GM23248 (cell line): Measurements from ENCODE around the gene OAF. TPM values are rescaled to one million over a fixed set of nuclear protein-coding genes. Genes with fewer than 3 reads are reported as not detected.

Experiments used
- DNase-seq: peaks from one replicate; pipeline ENCODE4 v3.0.0-alpha.2; 2015
- H2AFZ ChIP-seq: fragments of 200-600 bp; sonication (generic); 2 replicates; pipeline ENCODE4 v1.6.1; 2016; ENCODE audit warnings: antibody characterized with exemption
- H3F3A ChIP-seq: fragments of 200-600 bp; sonication (generic); 2 replicates; pipeline ENCODE4 v1.6.1; 2016; ENCODE audit warnings: mild to moderate bottlenecking, antibody characterized with exemption, mixed run types; ENCODE audit not compliant: insufficient read depth
- H3K27ac ChIP-seq: fragments of 200-600 bp; sonication (generic); 2 replicates; pipeline ENCODE4 v1.5.1; 2016; ENCODE audit warnings: mild to moderate bottlenecking
- H3K27me3 ChIP-seq: fragments of 200-600 bp; sonication (generic); replicated peaks from 2 replicates; pipeline ENCODE4 v1.6.1; 2016; ENCODE audit warnings: mild to moderate bottlenecking; ENCODE audit not compliant: insufficient read depth
- H3K36me3 ChIP-seq: fragments of 200-600 bp; sonication (generic); 2 replicates; pipeline ENCODE4 v1.6.1; 2016; ENCODE audit warnings: low read depth, mild to moderate bottlenecking
- H3K4me1 ChIP-seq: fragments of 200-600 bp; sonication (generic); 2 replicates; pipeline ENCODE4 v1.6.1; 2016; ENCODE audit warnings: mild to moderate bottlenecking; ENCODE audit not compliant: insufficient read depth
- H3K4me2 ChIP-seq: fragments of 200-600 bp; sonication (generic); one replicate; pipeline ENCODE4 v1.6.1; 2016; ENCODE audit warnings: mild to moderate bottlenecking; ENCODE audit not compliant: unreplicated experiment
- H3K4me3 ChIP-seq: fragments of 200-600 bp; sonication (generic); 2 replicates; pipeline ENCODE4 v1.5.1; 2016; ENCODE audit warnings: mild to moderate bottlenecking
- H3K79me2 ChIP-seq: fragments of 200-600 bp; sonication (generic); 2 replicates; pipeline ENCODE4 v1.6.1; 2016; ENCODE audit warnings: mild to moderate bottlenecking; ENCODE audit not compliant: insufficient read depth
- H3K9ac ChIP-seq: fragments of 200-600 bp; sonication (generic); 2 replicates; pipeline ENCODE4 v1.6.1; 2016; ENCODE audit warnings: mild to moderate bottlenecking
- H3K9me2 ChIP-seq: fragments of 200-600 bp; sonication (generic); 2 replicates; pipeline ENCODE4 v1.6.1; 2016; ENCODE audit warnings: mixed run types, mild to moderate bottlenecking, moderate library complexity; ENCODE audit not compliant: insufficient read depth
- H3K9me3 ChIP-seq: fragments of 200-600 bp; sonication (generic); one replicate; pipeline ENCODE4 v1.6.1; 2017; ENCODE audit warnings: low read depth
- H4K20me1 ChIP-seq: fragments of 200-600 bp; sonication (generic); 2 replicates; pipeline ENCODE4 v1.6.0; 2016; ENCODE audit not compliant: insufficient read depth
- EZH2 ChIP-seq: fragments of 200-600 bp; sonication (generic); IDR thresholded peaks from 2 replicates; pipeline ENCODE4 v1.6.1; 2018; ENCODE audit warnings: antibody characterized with exemption, mild to moderate bottlenecking; ENCODE audit not compliant: insufficient read depth, poor library complexity, severe bottlenecking
- EZH2phosphoT487 ChIP-seq: fragments of 200-600 bp; sonication (generic); IDR thresholded peaks from 2 replicates; pipeline ENCODE4 v1.6.1; 2018; ENCODE audit warnings: antibody characterized with exemption, moderate library complexity, mild to moderate bottlenecking, low read depth; ENCODE audit not compliant: insufficient read depth
- WGBS, 2 experiments: methylation state at CpG; one replicate each; pipeline ENCODE4 v1.1.6; 2015 to 2017; ENCODE audit warnings: low lambda C conversion rate in 2 of 2, low coverage in 1 of 2; ENCODE audit errors: missing lambda C conversion rate in 2 of 2; 5-methylcytosine and 5-hydroxymethylcytosine counted together
- in situ Hi-C: fragments of 300-500 bp; cut with MboI; formaldehyde crosslinking; loops from 2 replicates; pipeline ENCODE4 v1.15.0; 2020
- polyA plus RNA-seq: library from polyadenylated mRNA; unstranded; fragments of >200 nt; fragmentation: Nextera tagmentation; extraction: Ambion mirVana; gene quantifications from 2 replicates; pipeline ENCODE4 v1.2.1, GENCODE V29; 2016
- total RNA-seq: library from RNA; depleted of rRNA; stranded (reverse); fragments of >200 nt; shearing (Covaris generic); gene quantifications from 2 replicates; pipeline ENCODE4 v1.2.3, GENCODE V29; 2014

Gene OAF
- total and polyA plus RNA-seq, 2 experiments from 2014 or later, result 80.0 to 116 TPM

- H3K36me3 ChIP-seq, result no peaks in the 10 kb centered on the region
- no peak overlapping the region for H3K9ac ChIP-seq
- H3K27me3 ChIP-seq, result peaks cover 69% of the 10 kb centered on the region
- no peak overlapping the region for H3K4me2 ChIP-seq
- no peaks in the 10 kb centered on the region for H3F3A ChIP-seq
- WGBS, 2 experiments, result 78 to 84% methylated on average over 3 of the region's 3 CpGs
- DNase-seq, result no peak
- H3K79me2 ChIP-seq, result no peaks in the 10 kb centered on the region
- in situ Hi-C loops, result no loop called here
- no peaks in the 10 kb centered on the region for H3K4me1 ChIP-seq
- TF ChIP-seq EZH2phosphoT487, result no peak
- TF ChIP-seq EZH2, result no peak
- H4K20me1 ChIP-seq, result no peaks in the 10 kb centered on the region
- no peak overlapping the region for H3K4me3 ChIP-seq
- no peaks in the 10 kb centered on the region for H3K9me2 ChIP-seq
- no peaks in the 10 kb centered on the region for H3K9me3 ChIP-seq
- H2AFZ ChIP-seq, result no peak overlapping the region
- no peak overlapping the region for H3K27ac ChIP-seq
Measured at GRCh38 chr11:120259241-120259640, 48.4 kb downstream of the OAF start.

GRCh38 chr11:120259988-120260565 lies 49.2 kb downstream of the OAF start:
- H3K36me3 ChIP-seq, result no peaks in the 10 kb centered on the region
- H3K27me3 ChIP-seq, result peaks cover 69% of the 10 kb centered on the region
- H3K9me3 ChIP-seq, result no peaks in the 10 kb centered on the region
- 71 to 76% methylated on average over 7 of the region's 7 CpGs for WGBS, 2 experiments
- H3K4me3 ChIP-seq, result no peak overlapping the region
- in situ Hi-C loops, result no loop called here
- no peaks in the 10 kb centered on the region for H4K20me1 ChIP-seq
- no peak for TF ChIP-seq EZH2phosphoT487
- no peak for TF ChIP-seq EZH2
- DNase-seq, result no peak
- H3K9me2 ChIP-seq, result no peaks in the 10 kb centered on the region
- no peak overlapping the region for H3K9ac ChIP-seq
- H3K79me2 ChIP-seq, result no peaks in the 10 kb centered on the region
- no peaks in the 10 kb centered on the region for H3K4me1 ChIP-seq
- H3K27ac ChIP-seq, result no peak overlapping the region
- H3F3A ChIP-seq, result no peaks in the 10 kb centered on the region
- H3K4me2 ChIP-seq, result no peak overlapping the region
- no peak overlapping the region for H2AFZ ChIP-seq

GRCh38 chr11:120260616-120261015 lies 49.8 kb downstream of the OAF start:
- no peak overlapping the region for H3K27ac ChIP-seq
- H3K4me1 ChIP-seq, result no peaks in the 10 kb centered on the region
- WGBS, 2 experiments, result 48% methylated on average over 7 of the region's 7 CpGs
- H3K9me3 ChIP-seq, result no peaks in the 10 kb centered on the region
- no peak overlapping the region for H3K9ac ChIP-seq
- H3K27me3 ChIP-seq, result peaks cover 69% of the 10 kb centered on the region
- in situ Hi-C loops, result no loop called here
- H3K79me2 ChIP-seq, result no peaks in the 10 kb centered on the region
- H3K4me2 ChIP-seq, result no peak overlapping the region
- no peak overlapping the region for H2AFZ ChIP-seq
- no peak for DNase-seq
- H4K20me1 ChIP-seq, result no peaks in the 10 kb centered on the region
- H3K4me3 ChIP-seq, result no peak overlapping the region
- no peaks in the 10 kb centered on the region for H3F3A ChIP-seq
- H3K36me3 ChIP-seq, result no peaks in the 10 kb centered on the region
- no peaks in the 10 kb centered on the region for H3K9me2 ChIP-seq
- TF ChIP-seq EZH2phosphoT487 (no peak), EZH2 (no peak)

- H3K4me1 ChIP-seq, result no peaks in the 10 kb centered on the region
- no peaks in the 10 kb centered on the region for H3K9me2 ChIP-seq
- H4K20me1 ChIP-seq, result no peaks in the 10 kb centered on the region
- no peaks in the 10 kb centered on the region for H3F3A ChIP-seq
- H3K9ac ChIP-seq, result no peak overlapping the region
- TF ChIP-seq EZH2, result no peak
- no peak for TF ChIP-seq EZH2phosphoT487
- no peak for DNase-seq
- H3K36me3 ChIP-seq, result no peaks in the 10 kb centered on the region
- H3K27ac ChIP-seq, result no peak overlapping the region
- in situ Hi-C loops, result no loop called here
- no peak overlapping the region for H3K4me3 ChIP-seq
- H2AFZ ChIP-seq, result no peak overlapping the region
- H3K27me3 ChIP-seq, result peaks cover 69% of the 10 kb centered on the region
- H3K79me2 ChIP-seq, result no peaks in the 10 kb centered on the region
- no peaks in the 10 kb centered on the region for H3K9me3 ChIP-seq
- no peak overlapping the region for H3K4me2 ChIP-seq
Measured at GRCh38 chr11:120261321-120261720, 50.5 kb downstream of the OAF start.

GRCh38 chr11:120261931-120262330 lies 51.1 kb downstream of the OAF start:
- H3K27me3 ChIP-seq, result peaks cover 68% of the 10 kb centered on the region

More at GRCh38 chr11:120261931-120262330, 51.1 kb downstream of the OAF start:
- Histone ChIP-seq H3K27ac (no peak overlapping the region), H3K4me3 (no peak overlapping the region), H3K79me2 (no peaks in the 10 kb centered on the region), H3K36me3 (no peaks in the 10 kb centered on the region), H2AFZ (no peak overlapping the region), H3K4me1 (no peaks in the 10 kb centered on the region), H4K20me1 (no peaks in the 10 kb centered on the region), H3K9me2 (no peaks in the 10 kb centered on the region), H3K9me3 (no peaks in the 10 kb centered on the region), H3K4me2 (no peak overlapping the region), H3F3A (no peaks in the 10 kb centered on the region), H3K9ac (no peak overlapping the region)
- no peak for DNase-seq
- in situ Hi-C loops, result no loop called here
- WGBS, 2 experiments, result 54 to 58% methylated on average over 3 of the region's 3 CpGs
- TF ChIP-seq EZH2 (no peak), EZH2phosphoT487 (no peak)
